ENCODE results near the gene ELMO1.

The ELMO1 gene

DNA sequence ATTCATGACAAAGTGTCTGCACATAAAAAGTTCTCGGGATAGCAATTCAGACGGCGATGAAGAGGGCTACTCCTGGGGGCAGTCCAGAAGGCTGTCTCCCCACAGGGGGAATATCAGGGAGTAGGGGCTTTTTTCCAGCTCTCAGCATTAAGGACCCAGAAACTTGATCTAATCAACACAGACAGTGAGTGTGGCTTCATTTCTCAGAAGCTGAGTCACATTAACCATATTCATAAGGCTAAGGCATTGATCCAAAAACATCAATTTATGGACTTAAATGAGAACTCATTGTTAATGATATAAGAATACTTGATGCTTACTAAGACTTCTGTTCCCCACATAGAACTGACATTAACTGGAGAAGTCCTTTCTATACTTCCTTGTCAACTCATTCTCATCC is 636.9 kb downstream of the ELMO1 start:
- TF ChIP-seq GATA1 (IDR thresholded peaks at IDR 0.05; ENCODE audit: low read depth, low read length) (no peak), POLR2A (IDR thresholded peaks at IDR 0.05; ENCODE audit: low read length) (no peak)
- DNase-seq = no peak

DNA sequence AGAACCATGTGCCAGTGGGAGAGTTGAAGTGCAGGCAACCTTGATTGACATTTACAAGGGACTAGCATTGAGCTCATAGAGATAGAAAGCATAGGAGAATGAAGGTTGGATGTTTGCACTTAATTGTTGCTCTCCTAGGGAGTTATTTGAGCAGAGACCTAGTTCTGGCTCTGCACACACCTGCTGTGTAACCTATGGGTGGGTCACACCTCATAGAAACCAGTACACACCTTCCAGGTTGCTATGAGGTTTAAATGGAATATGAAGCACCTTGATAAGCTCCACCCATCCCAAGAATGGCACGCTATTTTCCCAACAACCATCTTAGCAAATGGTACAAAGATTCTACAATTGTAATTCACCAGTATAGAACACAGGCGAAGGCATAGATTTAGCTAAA is 638.2 kb downstream of the ELMO1 start:
- TF ChIP-seq GATA1 (IDR thresholded peaks at IDR 0.05; ENCODE audit: low read depth, low read length) (no peak), POLR2A (IDR thresholded peaks at IDR 0.05; ENCODE audit: low read length) (no peak)
- no peak for DNase-seq

DNA sequence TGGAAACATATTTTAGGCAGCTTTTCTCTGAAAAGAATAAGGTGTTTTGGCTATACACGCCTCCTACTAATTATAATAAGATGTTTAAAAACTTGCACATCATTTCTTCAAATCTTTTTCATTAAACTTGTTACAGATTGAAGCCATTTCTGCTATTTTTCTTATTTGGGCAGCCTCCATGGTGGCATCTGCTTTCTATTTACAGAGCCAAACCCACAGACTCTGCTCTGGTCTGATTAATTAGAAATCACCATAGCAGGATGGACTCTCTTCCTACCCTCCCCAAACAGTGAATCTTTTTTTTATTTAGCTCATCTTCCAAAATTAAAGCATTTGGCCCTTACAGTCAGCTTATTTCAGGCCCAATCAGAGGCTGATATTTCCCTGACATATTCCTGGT is 638.6 kb downstream of the ELMO1 start:
- DNase-seq = no peak
- no peak for TF ChIP-seq POLR2A (IDR thresholded peaks at IDR 0.05; ENCODE audit: low read length)
- TF ChIP-seq GATA1 (IDR thresholded peaks at IDR 0.05; ENCODE audit: low read depth, low read length) = no peak

GRCh38 chr7:36809510-36809909 is 639.2 kb downstream of the ELMO1 start:
- TF ChIP-seq GATA1 (IDR thresholded peaks at IDR 0.05; ENCODE audit: low read depth, low read length) = no peak
- no peak for DNase-seq

DNA sequence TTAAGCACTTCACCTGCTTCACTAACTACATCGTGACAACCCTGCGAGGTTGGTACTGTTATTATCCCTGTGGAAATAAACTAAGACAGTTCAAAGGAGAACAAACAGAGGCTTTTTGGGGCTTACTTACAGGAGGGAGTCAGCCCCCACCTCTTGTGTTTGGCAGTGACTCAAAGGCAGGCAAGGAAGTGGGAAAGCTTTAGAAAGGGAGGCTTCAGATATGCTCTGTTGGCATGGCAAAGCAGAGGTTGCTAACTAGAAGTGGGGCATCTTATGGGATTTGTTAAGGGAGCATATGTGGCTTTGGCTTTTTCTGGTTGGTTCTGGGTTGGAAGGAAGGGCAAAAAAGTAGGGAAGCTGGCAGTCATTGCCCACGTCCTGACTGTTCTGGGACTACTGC is 639.6 kb downstream of the ELMO1 start:
- no peak for DNase-seq
- no peak for TF ChIP-seq POLR2A (IDR thresholded peaks at IDR 0.05; ENCODE audit: low read length)
- no peak for TF ChIP-seq GATA1 (IDR thresholded peaks at IDR 0.05; ENCODE audit: low read depth, low read length)

GRCh38 chr7:36806891-36807290 is 641.8 kb downstream of the ELMO1 start:
- no peak for DNase-seq
- no peak for TF ChIP-seq GATA1 (IDR thresholded peaks at IDR 0.05; ENCODE audit: low read depth, low read length)
- TF ChIP-seq POLR2A (IDR thresholded peaks at IDR 0.05; ENCODE audit: low read length) = no peak
